H9 (cell line): ENCODE measurements around the gene FAAP100. TPM values are rescaled to one million over a fixed set of nuclear protein-coding genes. Genes with fewer than 3 reads are reported as not detected.

ENCODE experiments used
- DNase-seq: peaks from one replicate; pipeline ENCODE4 v3.0.0-alpha.2; 2017
- H2AFZ ChIP-seq: one replicate; pipeline ENCODE4 v1.6.1; 2013; ENCODE audit warnings: mild to moderate bottlenecking, low read length, control low read depth, moderate library complexity
- H2AK5ac ChIP-seq: 2 replicates; pipeline ENCODE4 v1.6.1; 2013; ENCODE audit warnings: low read length, control low read depth, mixed read lengths; ENCODE audit not compliant: insufficient read length
- H2BK120ac ChIP-seq: one replicate; pipeline ENCODE4 v1.6.1; 2013; ENCODE audit warnings: low read depth, mild to moderate bottlenecking, low read length, control low read depth, inconsistent platforms; ENCODE audit not compliant: poor library complexity, severe bottlenecking
- H2BK12ac ChIP-seq: 2 replicates; pipeline ENCODE4 v1.6.1; 2013; ENCODE audit warnings: low read length, control low read depth, mixed read lengths, low read depth; ENCODE audit not compliant: insufficient read length
- H2BK15ac ChIP-seq: 2 replicates; pipeline ENCODE4 v1.6.1; 2013; ENCODE audit warnings: low read depth, low read length, control low read depth
- H2BK20ac ChIP-seq: one replicate; pipeline ENCODE4 v1.6.1; 2013; ENCODE audit warnings: low read depth, mild to moderate bottlenecking, low read length, control low read depth, inconsistent platforms; ENCODE audit not compliant: poor library complexity, severe bottlenecking
- H2BK5ac ChIP-seq: 2 replicates; pipeline ENCODE4 v1.6.1; 2013; ENCODE audit warnings: low read length, control low read depth, mixed read lengths; ENCODE audit not compliant: insufficient read length
- H3K14ac ChIP-seq: 2 replicates; pipeline ENCODE4 v1.6.1; 2013; ENCODE audit warnings: low read length, control low read depth; ENCODE audit not compliant: insufficient read depth
- H3K18ac ChIP-seq: 2 replicates; pipeline ENCODE4 v1.6.1; 2013; ENCODE audit warnings: low read depth, mild to moderate bottlenecking, mixed read lengths, low read length, control low read depth; ENCODE audit not compliant: insufficient read length
- H3K23ac ChIP-seq: 2 replicates; pipeline ENCODE4 v1.6.1; 2013; ENCODE audit warnings: low read length, control low read depth, mixed read lengths, low read depth; ENCODE audit not compliant: insufficient read length
- H3K23me2 ChIP-seq: 2 replicates; pipeline ENCODE4 v1.6.1; 2013; ENCODE audit warnings: low read depth, mild to moderate bottlenecking, mixed read lengths, low read length, control low read depth; ENCODE audit not compliant: insufficient read length, poor library complexity, severe bottlenecking
- H3K27ac ChIP-seq: 2 replicates; pipeline ENCODE4 v1.5.1; 2013; ENCODE audit warnings: low read length, control low read depth, mixed read lengths, low read depth; ENCODE audit not compliant: insufficient read length
- H3K27me3 ChIP-seq: 2 replicates; pipeline ENCODE4 v1.6.1; 2013; ENCODE audit warnings: low read length, control low read depth, inconsistent platforms; ENCODE audit not compliant: insufficient read depth
- H3K4ac ChIP-seq: 2 replicates; pipeline ENCODE4 v1.6.1; 2013; ENCODE audit warnings: low read depth, mild to moderate bottlenecking, control low read depth, inconsistent platforms, low read length, moderate library complexity
- H3K4me1 ChIP-seq: 2 replicates; pipeline ENCODE4 v1.6.1; 2013; ENCODE audit warnings: low read length, control low read depth, inconsistent platforms; ENCODE audit not compliant: insufficient read depth
- H3K4me2 ChIP-seq: 2 replicates; pipeline ENCODE4 v1.6.1; 2013; ENCODE audit warnings: low read length, control low read depth, mixed read lengths; ENCODE audit not compliant: insufficient read length, insufficient read depth
- H3K56ac ChIP-seq: 2 replicates; pipeline ENCODE4 v1.6.1; 2013; ENCODE audit warnings: low read depth, mild to moderate bottlenecking, mixed read lengths, low read length, control low read depth; ENCODE audit not compliant: insufficient read length
- H3K79me1 ChIP-seq: 2 replicates; pipeline ENCODE4 v1.6.1; 2013; ENCODE audit warnings: low read depth, mild to moderate bottlenecking, moderate library complexity, low read length, control low read depth, inconsistent platforms; ENCODE audit not compliant: insufficient read depth, poor library complexity, severe bottlenecking
- H3K79me2 ChIP-seq: 2 replicates; pipeline ENCODE4 v1.6.1; 2013; ENCODE audit warnings: low read length, control low read depth, inconsistent platforms; ENCODE audit not compliant: insufficient read depth
- H3K9ac ChIP-seq: 2 replicates; pipeline ENCODE4 v1.6.1; 2013; ENCODE audit warnings: low read length, control low read depth, mixed read lengths; ENCODE audit not compliant: insufficient read length; ENCODE audit errors: extremely low read depth
- H3K9me3 ChIP-seq: one replicate; pipeline ENCODE4 v1.6.1; 2013; ENCODE audit warnings: low read depth, low read length, inconsistent platforms; ENCODE audit not compliant: control insufficient read depth
- H3T11ph ChIP-seq: one replicate; pipeline ENCODE4 v1.6.1; 2013; ENCODE audit warnings: mild to moderate bottlenecking, low read length, control low read depth, inconsistent platforms
- H4K20me1 ChIP-seq: one replicate; pipeline ENCODE4 v1.6.1; 2013; ENCODE audit not compliant: control insufficient read depth, insufficient read length, insufficient read depth
- H4K5ac ChIP-seq: 2 replicates; pipeline ENCODE4 v1.6.1; 2013; ENCODE audit warnings: low read depth, mild to moderate bottlenecking, mixed read lengths, low read length, control low read depth; ENCODE audit not compliant: insufficient read length
- H4K8ac ChIP-seq: replicated peaks from 2 replicates; pipeline ENCODE4 v1.6.1; 2013; ENCODE audit warnings: low read length, control low read depth, mixed read lengths, low read depth; ENCODE audit not compliant: insufficient read length
- H4K91ac ChIP-seq: 2 replicates; pipeline ENCODE4 v1.6.1; 2013; ENCODE audit warnings: low read depth, mild to moderate bottlenecking, moderate library complexity, mixed read lengths, low read length, control low read depth; ENCODE audit not compliant: insufficient read length
- H3K27ac Mint-ChIP-seq, 3 experiments: 2 replicates in 2 of 3; 3 replicates in 1 of 3; pipeline ENCODE4 v1.8.0; 2020 to 2021; ENCODE audit warnings: mixed read lengths in 3 of 3, mild to moderate bottlenecking in 1 of 3, moderate library complexity in 1 of 3
- H3K27me3 Mint-ChIP-seq: 2 replicates; pipeline ENCODE4 v1.8.0; 2021; ENCODE audit warnings: low read depth, mild to moderate bottlenecking, moderate library complexity, mixed read lengths
- H3K36me3 Mint-ChIP-seq, 3 experiments: 2 replicates in 2 of 3; 3 replicates in 1 of 3; pipeline ENCODE4 v1.8.0; 2020 to 2021; ENCODE audit warnings: low read depth in 3 of 3, mixed read lengths in 3 of 3; ENCODE audit not compliant: insufficient read depth in 1 of 3
- H3K4me1 Mint-ChIP-seq, 2 experiments: 2 replicates each; pipeline ENCODE4 v1.8.0; 2020; ENCODE audit warnings: mixed read lengths in 2 of 2
- H3K4me3 Mint-ChIP-seq, 2 experiments: 2 replicates in 1 of 2; 3 replicates in 1 of 2; pipeline ENCODE4 v1.8.0; 2020 to 2021; ENCODE audit warnings: mild to moderate bottlenecking in 2 of 2, mixed read lengths in 2 of 2, moderate library complexity in 1 of 2
- H3K9me3 Mint-ChIP-seq, 2 experiments: 2 replicates in 1 of 2; 3 replicates in 1 of 2; pipeline ENCODE4 v1.8.0; 2020; ENCODE audit warnings: mild to moderate bottlenecking in 2 of 2, mixed read lengths in 2 of 2, moderate library complexity in 1 of 2
- CTCF ChIP-seq: fragments of 200-600 bp; sonication (generic); conservative IDR thresholded peaks from 3 replicates; pipeline ENCODE4 v1.8.0; 2021; ENCODE audit warnings: antibody characterized with exemption, mild to moderate bottlenecking
- WGBS: extraction: QIAGEN DNeasy Blood & Tissue Kit; methylation state at CpG from one replicate; pipeline ENCODE4 v1.1.7; 2013; ENCODE audit warnings: missing lambda C conversion rate, low lambda C conversion rate, mixed read lengths; ENCODE audit not compliant: insufficient read length; ENCODE audit errors: extremely low coverage; 5-methylcytosine and 5-hydroxymethylcytosine counted together
- total RNA-seq: library from RNA; stranded (reverse); gene quantifications from 2 replicates; pipeline ENCODE4 v1.2.1, GENCODE V29; 2021

Gene FAAP100
- total RNA-seq, 1 experiment from 2014 or later: 54.0 TPM

DNA sequence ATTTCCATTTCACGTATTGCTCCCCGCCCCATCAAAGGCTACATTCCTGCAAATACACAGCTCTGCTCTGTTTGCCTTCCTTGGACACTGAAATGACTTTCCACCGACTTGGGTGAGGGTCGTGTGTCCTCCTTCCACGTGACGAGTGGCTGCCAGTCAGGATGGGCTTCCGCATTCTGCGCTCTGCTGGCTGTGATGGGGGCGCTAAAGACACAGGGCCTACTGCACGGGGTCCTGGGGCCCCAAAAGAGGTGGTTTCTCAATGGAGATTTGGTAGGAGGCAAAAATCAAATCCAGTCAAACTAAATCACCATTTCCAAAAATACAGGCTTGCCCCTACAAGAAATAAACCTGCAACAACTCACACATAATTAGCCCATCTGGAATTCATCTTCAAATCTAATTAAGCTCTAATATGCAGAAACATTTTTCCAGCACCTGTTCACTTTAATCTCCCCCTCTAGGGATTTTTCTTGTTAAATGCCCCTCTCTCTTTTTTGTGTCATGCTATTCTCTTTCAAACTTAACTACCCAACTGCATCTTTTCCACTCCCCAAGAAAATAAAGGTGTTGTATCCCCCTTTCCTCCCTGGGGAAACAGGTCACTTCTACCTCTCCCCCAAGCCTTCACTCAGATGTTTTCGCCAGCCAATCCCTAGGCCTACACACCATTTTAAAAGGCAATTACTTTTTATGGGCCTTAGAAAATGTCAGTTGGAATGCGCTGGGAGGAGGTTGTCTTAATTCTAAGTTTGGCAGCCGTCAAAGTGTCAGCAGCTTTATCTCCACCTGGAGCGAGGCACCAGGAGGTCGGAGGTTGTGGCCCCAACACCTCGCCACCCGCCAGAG lies 21.9 kb upstream of the FAAP100 start:
- Histone ChIP-seq H3K4me1 (no peaks in the 10 kb centered on the region), H3K27ac (no peak overlapping the region), H3K4ac (no peak overlapping the region)

More for the DNA sequence above, 21.9 kb upstream of the FAAP100 start:
- H3K18ac ChIP-seq: no peak overlapping the region
- H2BK20ac ChIP-seq: no peak overlapping the region
- no peak for TF ChIP-seq CTCF
- H2BK15ac ChIP-seq: no peak overlapping the region
- no CpG with 5 or more reads among the region's 17 CpGs for WGBS
- H2AFZ ChIP-seq: no peak overlapping the region
- H3K23ac ChIP-seq: no peak overlapping the region
- no peak overlapping the region for H4K91ac ChIP-seq
- no peak overlapping the region for H3K9ac ChIP-seq
- H3K9me3 ChIP-seq: no peaks in the 10 kb centered on the region
- no peaks in the 10 kb centered on the region for H3K23me2 ChIP-seq
- H2BK5ac ChIP-seq: no peak overlapping the region
- H3K79me1 ChIP-seq: no peaks in the 10 kb centered on the region
- H2BK120ac ChIP-seq: no peak overlapping the region
- H3K4me3 Mint-ChIP-seq: no peak overlapping the region
- H3K36me3 Mint-ChIP-seq: peaks cover 26 to 81% (median 67%) of the 10 kb centered on the region in 3 experiments
- H3K9me3 Mint-ChIP-seq: no peaks in the 10 kb centered on the region
- H3K27ac Mint-ChIP-seq: peak overlapping the region in 2 of 3 experiments; percentile 23 to 25; a peak in 2 of 7 replicates
- H3K14ac ChIP-seq: no peak overlapping the region
- no peak overlapping the region for H2BK12ac ChIP-seq
- H2AK5ac ChIP-seq: no peak overlapping the region
- H4K8ac ChIP-seq: no peak overlapping the region
- H3K27me3 ChIP-seq: no peaks in the 10 kb centered on the region
- no peak overlapping the region for H3T11ph ChIP-seq
- H4K5ac ChIP-seq: no peak overlapping the region
- no peak overlapping the region for H3K4me2 ChIP-seq
- peak; percentile 31 for DNase-seq
- H3K27me3 Mint-ChIP-seq: no peaks in the 10 kb centered on the region; the same call in 1 of the 2 replicates
- H3K4me1 Mint-ChIP-seq: no peaks in the 10 kb centered on the region
- peaks cover 2% of the 10 kb centered on the region for H4K20me1 ChIP-seq
- no peak overlapping the region for H3K56ac ChIP-seq
- H3K79me2 ChIP-seq: no peaks in the 10 kb centered on the region
